Measurements from ENCODE around the gene SEMA3A. TPM values are rescaled to one million over a fixed set of nuclear protein-coding genes. Genes with fewer than 3 reads are reported as not detected.

The SEMA3A gene
- total RNA-seq, 1 donor from 2014 or later: 1.9 TPM

- H3K27ac ChIP-seq (replicated peaks): no peak overlapping the region
- H3K4me1 ChIP-seq: no peaks in the 10 kb centered on the region
These were observed 32.0 kb downstream of the SEMA3A start for GRCh38 chr7:84162584-84162983.

GRCh38 chr7:84162125-84162524 lies 32.5 kb downstream of the SEMA3A start:
- H3K27ac ChIP-seq (replicated peaks): no peak overlapping the region
- H3K4me3 ChIP-seq: no peak overlapping the region
- no peaks in the 10 kb centered on the region for H3K9me3 ChIP-seq (replicated peaks)
- intact Hi-C loops (cut with micrococcal nuclease): no loop called here
- H3K4me1 ChIP-seq: no peaks in the 10 kb centered on the region
- H3K27me3 ChIP-seq (ENCODE audit: low read depth): no peaks in the 10 kb centered on the region
- no peaks in the 10 kb centered on the region for H3K36me3 ChIP-seq
- no peak for TF ChIP-seq CTCF (IDR thresholded peaks at IDR 0.05; ENCODE audit: borderline replicate concordance)
- no peak for DNase-seq

More at GRCh38 chr7:84162584-84162983, 32.0 kb downstream of the SEMA3A start:
- no peaks in the 10 kb centered on the region for H3K27me3 ChIP-seq (ENCODE audit: low read depth)
- no peaks in the 10 kb centered on the region for H3K36me3 ChIP-seq
- DNase-seq: no peak
- H3K4me3 ChIP-seq: no peak overlapping the region
- no peak for TF ChIP-seq CTCF (IDR thresholded peaks at IDR 0.05; ENCODE audit: borderline replicate concordance)
- H3K9me3 ChIP-seq (replicated peaks): no peaks in the 10 kb centered on the region
- intact Hi-C loops (cut with micrococcal nuclease): no loop called here

- H3K36me3 ChIP-seq: no peaks in the 10 kb centered on the region
- no peaks in the 10 kb centered on the region for H3K4me1 ChIP-seq
- DNase-seq: no peak
- TF ChIP-seq CTCF (IDR thresholded peaks at IDR 0.05; ENCODE audit: borderline replicate concordance): no peak
- H3K27ac ChIP-seq (replicated peaks): no peak overlapping the region
- no peaks in the 10 kb centered on the region for H3K27me3 ChIP-seq (ENCODE audit: low read depth)
- intact Hi-C loops (cut with micrococcal nuclease): no loop called here
- no peaks in the 10 kb centered on the region for H3K9me3 ChIP-seq (replicated peaks)
- H3K4me3 ChIP-seq: no peak overlapping the region
These were observed 33.2 kb downstream of the SEMA3A start for GRCh38 chr7:84161398-84161797.

GRCh38 chr7:84159435-84159834 lies 35.2 kb downstream of the SEMA3A start:
- DNase-seq: no peak
- H3K36me3 ChIP-seq: no peaks in the 10 kb centered on the region
- no peaks in the 10 kb centered on the region for H3K9me3 ChIP-seq (replicated peaks)
- intact Hi-C loops (cut with micrococcal nuclease): no loop called here
- no peak for TF ChIP-seq CTCF (IDR thresholded peaks at IDR 0.05; ENCODE audit: borderline replicate concordance)
- no peak overlapping the region for H3K27ac ChIP-seq (replicated peaks)
- H3K4me3 ChIP-seq: no peak overlapping the region
- no peaks in the 10 kb centered on the region for H3K4me1 ChIP-seq
- no peaks in the 10 kb centered on the region for H3K27me3 ChIP-seq (ENCODE audit: low read depth)

GRCh38 chr7:84157171-84157570 lies 37.4 kb downstream of the SEMA3A start:
- Histone ChIP-seq H3K27me3 (ENCODE audit: low read depth) (no peaks in the 10 kb centered on the region), H3K27ac (replicated peaks) (no peak overlapping the region), H3K9me3 (replicated peaks) (no peaks in the 10 kb centered on the region), H3K36me3 (no peaks in the 10 kb centered on the region), H3K4me1 (no peaks in the 10 kb centered on the region), H3K4me3 (no peak overlapping the region)
- TF ChIP-seq CTCF (IDR thresholded peaks at IDR 0.05; ENCODE audit: borderline replicate concordance): no peak
- intact Hi-C loops (cut with micrococcal nuclease): no loop called here
- no peak for DNase-seq

All from left ventricle myocardium inferior (tissue), 1 donor.